AG09309 (cell line): Measurements from ENCODE around the gene MYO1E.

ENCODE experiments used
- DNase-seq: peaks from one replicate; pipeline ENCODE4 v3.0.0-alpha.2; 2010; ENCODE audit warnings: low read depth
- H3K4me3 ChIP-seq: 2 replicates; pipeline ENCODE4 v1.5.1; 2011; ENCODE audit warnings: mild to moderate bottlenecking, low read depth, low read length, moderate library complexity; ENCODE audit not compliant: control insufficient read depth
- CTCF ChIP-seq: IDR thresholded peaks from 2 replicates; pipeline ENCODE4 v1.5.1; 2011; ENCODE audit warnings: mild to moderate bottlenecking, low read depth, low read length, inconsistent platforms; ENCODE audit not compliant: insufficient read depth, control insufficient read depth; ENCODE audit errors: missing control alignments

The MYO1E gene

DNA sequence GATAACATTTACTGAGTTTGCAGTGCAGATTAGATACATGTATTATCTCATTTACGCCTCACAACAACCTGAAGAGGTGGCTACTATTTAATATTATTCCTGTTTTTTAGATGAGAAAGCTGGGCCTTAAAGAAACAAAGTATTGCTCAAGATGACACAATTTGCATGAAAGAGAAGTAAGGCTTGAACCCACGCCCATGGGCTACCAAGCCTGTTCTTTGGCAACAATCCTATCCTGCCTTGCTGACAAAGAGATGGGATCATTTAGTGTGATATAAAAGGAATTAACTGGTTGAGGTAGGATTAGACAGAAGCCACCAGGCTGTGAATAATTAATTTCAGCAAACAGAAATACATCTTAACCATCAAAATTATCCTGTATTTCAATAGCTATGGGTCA lies 175.2 kb downstream of the MYO1E start:
- H3K4me3 ChIP-seq: no peak overlapping the region
- DNase-seq: no peak
- TF ChIP-seq CTCF: no peak

DNA sequence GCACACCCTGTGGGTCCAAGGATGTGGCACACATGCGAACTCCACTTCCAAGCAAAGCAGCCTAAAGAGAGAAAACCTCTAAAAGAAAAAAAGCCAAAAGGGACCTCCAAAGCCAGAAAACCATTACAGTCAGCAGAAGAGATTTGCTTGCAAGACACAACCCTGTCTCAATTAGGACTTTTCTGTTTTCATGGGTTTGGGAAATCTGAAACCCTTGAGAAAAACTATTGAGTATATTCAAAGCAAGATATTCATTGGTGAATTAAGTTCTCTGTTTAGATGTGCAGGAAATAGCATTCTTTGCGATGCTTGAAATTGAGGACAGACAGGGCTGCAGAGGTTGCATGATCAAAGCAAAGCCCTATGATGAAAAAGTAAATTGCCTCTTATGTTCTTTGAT lies 176.3 kb downstream of the MYO1E start:
- no peak overlapping the region for H3K4me3 ChIP-seq
- no peak for DNase-seq
- TF ChIP-seq CTCF: no peak

DNA sequence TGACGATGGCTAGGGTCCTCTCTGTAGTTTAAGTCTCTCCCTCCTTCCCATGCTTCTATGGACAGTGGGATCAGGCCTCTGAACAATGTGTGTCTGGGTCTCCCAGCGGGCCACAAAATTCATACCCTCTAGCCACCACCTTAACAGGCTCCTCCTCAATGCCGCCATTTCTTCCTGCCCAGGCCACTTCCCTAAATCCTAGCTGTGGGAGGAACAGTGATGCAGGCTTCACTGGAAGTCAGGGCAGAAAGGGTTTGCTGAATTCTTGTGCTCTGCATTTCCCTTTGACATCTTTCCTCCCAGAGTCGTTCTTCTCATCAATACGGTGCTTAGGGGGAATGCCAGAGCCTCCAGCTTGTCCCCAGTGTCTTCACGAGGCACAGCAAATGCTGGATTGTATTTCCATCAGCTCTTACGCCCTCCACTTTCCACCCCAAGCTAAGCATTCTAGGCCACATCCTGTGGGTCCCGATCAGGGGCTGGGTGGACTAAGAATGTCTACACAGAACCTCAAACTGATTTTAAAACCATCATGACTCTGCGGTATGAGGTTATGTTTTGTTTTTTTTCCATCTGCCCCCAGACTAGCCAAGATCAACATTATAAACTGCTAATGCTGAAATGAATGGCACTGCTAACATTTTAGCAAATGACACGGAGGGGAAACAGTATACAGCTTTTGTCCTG lies 177.9 kb downstream of the MYO1E start:
- TF ChIP-seq CTCF: no peak
- no peak overlapping the region for H3K4me3 ChIP-seq
- no peak for DNase-seq

DNA sequence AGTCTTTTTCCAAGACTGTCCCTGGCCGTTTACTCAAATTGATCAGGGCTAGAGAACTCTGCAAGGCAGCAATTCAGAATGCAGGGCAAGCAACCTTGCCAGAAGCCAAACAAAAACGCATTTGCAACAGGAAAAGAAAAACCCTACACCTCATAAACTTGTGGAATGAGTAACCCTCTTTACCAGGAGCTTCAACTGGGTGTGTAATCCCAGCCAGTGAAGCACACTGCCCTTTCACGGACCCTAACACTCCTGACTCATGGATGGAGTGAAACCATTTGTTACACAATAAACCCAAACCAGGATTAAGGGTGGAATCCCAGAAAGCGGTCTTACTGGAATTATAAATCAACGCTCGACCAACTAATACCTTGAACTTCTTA lies 180.8 kb downstream of the MYO1E start:
- TF ChIP-seq CTCF: no peak
- no peak overlapping the region; the same call in 1 of the 2 replicates for H3K4me3 ChIP-seq
- DNase-seq: peak; percentile 97

DNA sequence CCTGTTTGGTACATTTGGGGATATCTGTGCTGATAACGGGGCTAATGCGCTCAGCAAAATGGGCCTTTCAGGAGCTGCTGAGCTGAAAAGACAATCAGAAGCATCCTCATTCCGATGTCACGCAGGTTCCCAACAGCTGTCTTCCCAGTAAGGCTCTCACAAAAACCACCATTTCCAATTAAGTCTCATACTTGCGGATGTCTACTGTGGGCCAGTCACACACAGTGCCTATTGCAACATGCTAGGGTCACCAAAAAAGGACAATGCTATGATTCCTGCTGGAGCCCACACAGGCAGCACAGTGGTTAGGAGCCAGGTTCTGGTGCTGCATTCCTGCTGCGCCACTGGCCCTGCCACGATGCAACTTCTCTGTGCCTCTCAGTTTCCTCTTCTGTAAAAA lies 182.4 kb downstream of the MYO1E start:
- TF ChIP-seq CTCF: no peak
- H3K4me3 ChIP-seq: no peak overlapping the region
- DNase-seq: no peak

GRCh38 chr15:59189241-59189640 lies 183.4 kb downstream of the MYO1E start:
- no peak for TF ChIP-seq CTCF
- DNase-seq: no peak

DNA sequence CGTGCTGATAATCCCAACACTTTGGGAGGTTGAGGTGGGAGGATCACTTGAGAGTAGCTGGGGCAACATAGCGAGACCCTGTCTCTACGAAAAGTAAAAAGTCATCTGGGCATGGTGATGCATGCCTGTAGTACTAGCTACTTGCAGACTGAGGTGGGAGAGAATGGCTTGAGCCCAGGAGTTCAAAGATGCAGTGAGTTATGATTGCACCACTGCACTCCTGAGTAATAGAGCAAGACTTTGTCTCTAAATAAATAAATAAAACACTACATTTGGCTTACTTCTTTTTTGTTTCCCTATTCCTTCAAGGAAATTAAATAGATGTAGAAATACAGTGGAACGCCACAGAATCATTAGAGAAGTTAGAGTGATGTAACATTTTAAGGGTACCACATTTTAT lies 186.2 kb downstream of the MYO1E start:
- TF ChIP-seq CTCF: no peak
- H3K4me3 ChIP-seq: no peak overlapping the region
- DNase-seq: no peak

More at GRCh38 chr15:59189241-59189640, 183.4 kb downstream of the MYO1E start:
- no peak overlapping the region for H3K4me3 ChIP-seq
